ENCODE measurements around the gene DNAH8.

DNA sequence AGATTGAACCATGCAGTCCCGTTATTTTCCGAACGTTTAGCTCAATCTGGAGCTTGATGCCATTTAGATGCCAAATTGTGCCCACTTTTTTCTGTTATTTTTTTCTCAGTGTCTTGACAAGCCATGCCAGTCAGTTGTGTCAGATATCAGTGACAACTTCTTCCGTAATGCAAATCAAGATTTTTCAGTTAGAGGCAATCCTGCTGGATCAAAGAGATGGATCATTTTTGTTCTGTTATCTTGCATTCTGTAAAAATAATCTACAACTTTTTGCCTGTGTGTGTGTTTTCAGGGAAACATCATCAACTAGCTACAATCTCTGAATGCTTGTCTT is 302.4 kb downstream of the DNAH8 start:
- TF ChIP-seq, protein P1, sequence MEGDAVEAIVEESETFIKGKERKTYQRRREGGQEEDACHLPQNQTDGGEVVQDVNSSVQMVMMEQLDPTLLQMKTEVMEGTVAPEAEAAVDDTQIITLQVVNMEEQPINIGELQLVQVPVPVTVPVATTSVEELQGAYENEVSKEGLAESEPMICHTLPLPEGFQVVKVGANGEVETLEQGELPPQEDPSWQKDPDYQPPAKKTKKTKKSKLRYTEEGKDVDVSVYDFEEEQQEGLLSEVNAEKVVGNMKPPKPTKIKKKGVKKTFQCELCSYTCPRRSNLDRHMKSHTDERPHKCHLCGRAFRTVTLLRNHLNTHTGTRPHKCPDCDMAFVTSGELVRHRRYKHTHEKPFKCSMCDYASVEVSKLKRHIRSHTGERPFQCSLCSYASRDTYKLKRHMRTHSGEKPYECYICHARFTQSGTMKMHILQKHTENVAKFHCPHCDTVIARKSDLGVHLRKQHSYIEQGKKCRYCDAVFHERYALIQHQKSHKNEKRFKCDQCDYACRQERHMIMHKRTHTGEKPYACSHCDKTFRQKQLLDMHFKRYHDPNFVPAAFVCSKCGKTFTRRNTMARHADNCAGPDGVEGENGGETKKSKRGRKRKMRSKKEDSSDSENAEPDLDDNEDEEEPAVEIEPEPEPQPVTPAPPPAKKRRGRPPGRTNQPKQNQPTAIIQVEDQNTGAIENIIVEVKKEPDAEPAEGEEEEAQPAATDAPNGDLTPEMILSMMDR (IDR thresholded peaks at IDR 0.05; ENCODE audit: low read depth, low read length, poor library complexity, severe bottlenecking), result no peak
- TF ChIP-seq EZH2phosphoT487 (IDR thresholded peaks at IDR 0.05; ENCODE audit: borderline replicate concordance, low read length), result no peak
